Stimulated activated CD4-positive, alpha-beta T cell treated with anti-CD3 and anti-CD28 coated beads, TNF-alpha, amount 100 ng/mL, for 48 hours (primary cell): ENCODE data around the gene CARD8.
A peak's percentile ranks its signal among the peaks of the same experiment; 100 is the strongest.
"Not testable (repeated sequence)": the region's sequence is repeated elsewhere in the genome, so short reads cannot be mapped to it uniquely, and the experiment has no call there.

Experiments
- DNase-seq, 3 donors: peaks; one replicate each; pipeline ENCODE4 v3.0.0-alpha.2; 2020; ENCODE audit warnings: low read depth in 3 of 3

Gene CARD8

GRCh38 chr19:48265326-48265725, 9.6 kb upstream of the CARD8 start:
- DNase-seq: not testable (repeated sequence)

- DNase-seq: not testable (repeated sequence)
Observed at GRCh38 chr19:48260359-48260714, 4.6 kb upstream of the CARD8 start.

GRCh38 chr19:48258992-48259391, 3.3 kb upstream of the CARD8 start:
- DNase-seq: not testable (repeated sequence)

- no peak for DNase-seq
Observed at GRCh38 chr19:48258350-48258749, 2.6 kb upstream of the CARD8 start.

- DNase-seq: no peak
Observed at GRCh38 chr19:48254529-48254970, 1.2 kb downstream of the CARD8 start.

- no peak for DNase-seq
Observed at GRCh38 chr19:48253999-48254398, 1.7 kb downstream of the CARD8 start.

- no peak for DNase-seq
Observed at GRCh38 chr19:48252609-48253008, 3.1 kb downstream of the CARD8 start.

- DNase-seq: no peak
Observed at GRCh38 chr19:48250290-48251025, 5.3 kb downstream of the CARD8 start.

- peak; percentile 47 to 73 (median 64) for DNase-seq
Observed at GRCh38 chr19:48249502-48250014, 6.2 kb downstream of the CARD8 start.

GRCh38 chr19:48248081-48248833, 7.5 kb downstream of the CARD8 start:
- DNase-seq: no peak

- DNase-seq: no peak
Observed at GRCh38 chr19:48247212-48247611, 8.5 kb downstream of the CARD8 start.

GRCh38 chr19:48246101-48246500, 9.6 kb downstream of the CARD8 start:
- DNase-seq: no peak

- DNase-seq: peak in 1 of 3 donors; percentile 20
Observed at GRCh38 chr19:48244281-48244680, 11.4 kb downstream of the CARD8 start.

GRCh38 chr19:48241771-48242170, 13.9 kb downstream of the CARD8 start:
- DNase-seq: not testable (repeated sequence)

- DNase-seq: no peak
Observed at GRCh38 chr19:48239582-48240141, 16.1 kb downstream of the CARD8 start.

- DNase-seq: no peak
Observed at GRCh38 chr19:48239120-48239519, 16.6 kb downstream of the CARD8 start.

- no peak for DNase-seq
Observed at GRCh38 chr19:48237057-48237456, 18.7 kb downstream of the CARD8 start.

GRCh38 chr19:48230555-48231129, 25.1 kb downstream of the CARD8 start:
- DNase-seq: no peak

GRCh38 chr19:48221628-48222027, 34.1 kb downstream of the CARD8 start:
- DNase-seq: no peak

- not testable (repeated sequence) for DNase-seq
Observed at GRCh38 chr19:48220784-48221183, 34.9 kb downstream of the CARD8 start.

GRCh38 chr19:48218997-48219396, 36.7 kb downstream of the CARD8 start:
- DNase-seq: no peak

- no peak for DNase-seq
Observed at GRCh38 chr19:48216933-48217332, 38.8 kb downstream of the CARD8 start.
